GM12864 (cell line): ENCODE data around the gene AHCYL2.

Experiments
- DNase-seq: peaks from one replicate; pipeline ENCODE4 v3.0.0-alpha.2; 2011; ENCODE audit warnings: low read depth
- H3K4me3 ChIP-seq: 2 replicates; pipeline ENCODE4 v1.5.1; 2011; ENCODE audit warnings: mild to moderate bottlenecking, low read depth, low read length, control low read depth
- CTCF ChIP-seq: IDR thresholded peaks from 2 replicates; pipeline ENCODE4 v1.5.1; 2011; ENCODE audit warnings: low read depth, mild to moderate bottlenecking, moderate library complexity, low read length, control low read depth, inconsistent platforms; ENCODE audit errors: missing control alignments

Gene AHCYL2

GRCh38 chr7:129386506-129386905 is 161.7 kb downstream of the AHCYL2 start:
- H3K4me3 ChIP-seq = no peak overlapping the region
- no peak for DNase-seq
- no peak for TF ChIP-seq CTCF

- H3K4me3 ChIP-seq = no peak overlapping the region
- TF ChIP-seq CTCF = no peak
- no peak for DNase-seq
Measured at GRCh38 chr7:129387537-129387936, 162.7 kb downstream of the AHCYL2 start.

- H3K4me3 ChIP-seq = no peak overlapping the region
- DNase-seq = no peak
- no peak for TF ChIP-seq CTCF
Measured at GRCh38 chr7:129388333-129389098, 163.7 kb downstream of the AHCYL2 start.

- H3K4me3 ChIP-seq = no peak overlapping the region
- no peak for DNase-seq
- TF ChIP-seq CTCF = no peak
Measured at GRCh38 chr7:129389829-129390228, 165.0 kb downstream of the AHCYL2 start.

GRCh38 chr7:129390314-129390713 is 165.5 kb downstream of the AHCYL2 start:
- H3K4me3 ChIP-seq = no peak overlapping the region
- TF ChIP-seq CTCF = no peak
- no peak for DNase-seq

- no peak overlapping the region for H3K4me3 ChIP-seq
- no peak for DNase-seq
- TF ChIP-seq CTCF = no peak
Measured at GRCh38 chr7:129391546-129392171, 166.8 kb downstream of the AHCYL2 start.

- DNase-seq = no peak
- H3K4me3 ChIP-seq = no peak overlapping the region
- no peak for TF ChIP-seq CTCF
Measured at GRCh38 chr7:129393255-129393654, 168.4 kb downstream of the AHCYL2 start.
